ENCODE data around the gene INO80. TPM values are rescaled to one million over a fixed set of nuclear protein-coding genes. Genes with fewer than 3 reads are reported as not detected.
A peak's percentile ranks its signal among the peaks of the same experiment; 100 is the strongest.

INO80 gene
- total RNA-seq, 1 donor = 24.9 TPM

DNA sequence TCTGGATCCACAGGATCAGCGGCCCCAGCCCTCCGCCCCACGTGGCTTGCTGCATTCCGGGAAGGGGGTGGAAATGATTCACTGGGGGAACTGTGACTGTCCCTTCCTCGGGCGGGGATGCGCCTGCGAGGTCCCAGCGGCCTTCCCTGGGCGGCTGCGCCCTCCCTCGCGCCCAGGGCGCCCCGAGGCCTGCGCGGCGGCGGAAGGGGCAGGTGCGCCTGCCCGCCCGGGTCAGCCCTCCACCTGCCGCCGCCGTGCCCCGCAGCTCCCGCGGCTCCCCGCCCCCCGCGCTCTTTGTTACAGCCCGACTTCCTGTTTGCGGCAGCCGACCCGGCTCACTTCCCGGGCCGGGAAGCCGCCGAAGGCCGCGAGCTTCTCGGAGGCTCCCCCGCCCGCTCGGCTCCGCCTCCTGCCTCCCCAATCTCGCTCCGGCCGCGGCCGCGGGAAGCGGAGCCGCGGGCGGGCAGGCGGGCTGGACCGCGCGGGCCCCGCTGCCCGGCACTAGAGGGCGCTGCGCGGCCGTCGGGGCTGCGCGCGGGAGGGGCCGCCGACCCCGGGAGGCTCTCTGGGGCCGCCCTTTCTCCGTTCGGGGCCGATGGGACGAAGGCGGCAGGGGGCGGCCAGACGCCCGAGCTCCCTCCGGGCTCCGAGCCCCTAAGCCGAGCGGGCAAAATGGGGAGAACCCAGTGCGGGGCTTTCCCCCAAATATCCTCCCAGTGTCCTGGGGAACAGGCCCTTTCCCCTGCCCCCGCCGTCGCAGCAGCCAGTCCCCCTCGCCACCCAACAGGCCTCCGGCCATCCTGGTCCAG lies 174.3 kb downstream of the INO80 start:
- TF ChIP-seq, protein P1, sequence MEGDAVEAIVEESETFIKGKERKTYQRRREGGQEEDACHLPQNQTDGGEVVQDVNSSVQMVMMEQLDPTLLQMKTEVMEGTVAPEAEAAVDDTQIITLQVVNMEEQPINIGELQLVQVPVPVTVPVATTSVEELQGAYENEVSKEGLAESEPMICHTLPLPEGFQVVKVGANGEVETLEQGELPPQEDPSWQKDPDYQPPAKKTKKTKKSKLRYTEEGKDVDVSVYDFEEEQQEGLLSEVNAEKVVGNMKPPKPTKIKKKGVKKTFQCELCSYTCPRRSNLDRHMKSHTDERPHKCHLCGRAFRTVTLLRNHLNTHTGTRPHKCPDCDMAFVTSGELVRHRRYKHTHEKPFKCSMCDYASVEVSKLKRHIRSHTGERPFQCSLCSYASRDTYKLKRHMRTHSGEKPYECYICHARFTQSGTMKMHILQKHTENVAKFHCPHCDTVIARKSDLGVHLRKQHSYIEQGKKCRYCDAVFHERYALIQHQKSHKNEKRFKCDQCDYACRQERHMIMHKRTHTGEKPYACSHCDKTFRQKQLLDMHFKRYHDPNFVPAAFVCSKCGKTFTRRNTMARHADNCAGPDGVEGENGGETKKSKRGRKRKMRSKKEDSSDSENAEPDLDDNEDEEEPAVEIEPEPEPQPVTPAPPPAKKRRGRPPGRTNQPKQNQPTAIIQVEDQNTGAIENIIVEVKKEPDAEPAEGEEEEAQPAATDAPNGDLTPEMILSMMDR (IDR thresholded peaks at IDR 0.05; ENCODE audit: insufficient read depth, low read length) = peak; percentile 36
- peak; percentile 47 for DNase-seq (ENCODE audit: low read depth)
- H3K4me3 ChIP-seq (ENCODE audit: low read depth, low read length) = peak overlapping the region; percentile 63

DNA sequence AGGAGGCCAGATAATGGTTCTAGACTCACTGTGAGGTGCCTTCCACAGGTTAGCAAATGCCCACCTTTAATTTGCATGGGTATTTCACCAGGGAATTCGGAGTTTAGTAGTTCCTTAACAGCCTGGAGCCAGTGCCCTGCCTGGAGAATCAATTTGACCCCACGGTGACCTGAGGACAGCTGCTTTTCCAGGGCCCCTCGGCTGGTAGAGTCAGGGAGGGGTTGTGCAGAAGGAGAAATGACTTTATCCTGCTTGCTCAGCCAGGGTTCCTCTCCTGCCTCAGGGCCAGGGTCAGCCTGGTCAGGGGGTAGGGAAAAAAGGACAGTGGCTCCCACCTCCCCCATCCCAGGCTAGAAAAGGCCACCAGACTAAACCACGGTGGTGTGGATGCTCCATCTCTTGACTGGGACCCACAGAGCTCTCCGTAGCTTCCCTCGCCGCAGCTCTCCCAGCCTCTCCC lies 175.0 kb downstream of the INO80 start:
- peak overlapping the region; percentile 50 for H3K4me3 ChIP-seq (ENCODE audit: low read depth, low read length)
- no peak for DNase-seq (ENCODE audit: low read depth)
- TF ChIP-seq, protein P1 (IDR thresholded peaks at IDR 0.05; ENCODE audit: insufficient read depth, low read length) = no peak

GRCh38 chr15:40940296-40940801 lies 175.7 kb downstream of the INO80 start:
- DNase-seq (ENCODE audit: low read depth) = no peak
- no peak overlapping the region for H3K4me3 ChIP-seq (ENCODE audit: low read depth, low read length)
- TF ChIP-seq, protein P1 (IDR thresholded peaks at IDR 0.05; ENCODE audit: insufficient read depth, low read length) = no peak

DNA sequence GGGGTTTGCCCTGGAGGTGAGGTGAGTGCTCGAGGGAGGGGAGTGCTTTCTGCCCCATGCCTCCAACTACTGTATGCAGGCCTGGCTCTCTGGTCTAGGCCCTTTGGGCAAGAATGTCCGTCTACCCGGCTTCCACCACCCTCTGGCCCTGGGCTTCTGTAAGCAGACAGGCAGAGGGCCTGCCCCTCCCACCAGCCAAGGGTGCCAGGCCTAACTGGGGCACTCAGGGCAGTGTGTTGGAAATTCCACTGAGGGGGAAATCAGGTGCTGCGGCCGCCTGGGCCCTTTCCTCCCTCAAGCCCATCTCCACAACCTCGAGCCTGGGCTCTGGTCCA lies 177.6 kb downstream of the INO80 start:
- no peak overlapping the region for H3K4me3 ChIP-seq (ENCODE audit: low read depth, low read length)
- DNase-seq (ENCODE audit: low read depth) = no peak
- TF ChIP-seq, protein P1 (IDR thresholded peaks at IDR 0.05; ENCODE audit: insufficient read depth, low read length) = no peak

DNA sequence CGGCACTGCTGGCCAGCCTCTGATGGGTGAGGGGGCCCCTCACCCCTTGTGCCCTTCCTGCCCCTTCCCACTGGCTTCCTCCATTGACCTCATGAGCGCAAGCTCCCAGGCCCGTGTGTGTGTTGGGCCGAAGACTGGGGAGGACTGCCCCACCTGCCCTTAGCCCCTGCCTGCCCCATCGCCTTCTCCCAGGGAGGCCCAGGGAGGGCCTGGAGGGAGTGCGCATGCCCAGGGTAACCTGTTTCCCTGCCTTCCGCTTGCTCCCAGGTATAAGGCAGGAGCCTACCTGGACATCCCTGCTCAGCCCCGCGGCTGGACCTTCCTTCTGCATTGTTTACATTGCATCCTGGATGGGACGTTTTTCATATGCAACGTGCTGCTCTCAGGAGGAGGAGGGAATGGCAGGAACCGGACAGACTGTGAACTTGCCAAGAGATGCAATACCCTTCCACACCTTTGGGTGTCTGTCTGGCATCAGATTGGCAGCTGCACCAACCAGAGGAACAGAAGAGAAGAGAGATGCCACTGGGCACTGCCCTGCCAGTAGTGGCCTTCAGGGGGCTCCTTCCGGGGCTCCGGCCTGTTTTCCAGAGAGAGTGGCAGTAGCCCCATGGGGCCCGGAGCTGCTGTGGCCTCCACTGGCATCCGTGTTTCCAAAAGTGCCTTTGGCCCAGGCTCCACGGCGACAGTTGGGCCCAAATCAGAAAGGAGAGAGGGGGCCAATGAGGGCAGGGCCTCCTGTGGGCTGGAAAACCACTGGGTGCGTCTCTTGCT lies 178.1 kb downstream of the INO80 start:
- no peak overlapping the region for H3K4me3 ChIP-seq (ENCODE audit: low read depth, low read length)
- no peak for DNase-seq (ENCODE audit: low read depth)
- TF ChIP-seq, protein P1 (IDR thresholded peaks at IDR 0.05; ENCODE audit: insufficient read depth, low read length) = no peak

DNA sequence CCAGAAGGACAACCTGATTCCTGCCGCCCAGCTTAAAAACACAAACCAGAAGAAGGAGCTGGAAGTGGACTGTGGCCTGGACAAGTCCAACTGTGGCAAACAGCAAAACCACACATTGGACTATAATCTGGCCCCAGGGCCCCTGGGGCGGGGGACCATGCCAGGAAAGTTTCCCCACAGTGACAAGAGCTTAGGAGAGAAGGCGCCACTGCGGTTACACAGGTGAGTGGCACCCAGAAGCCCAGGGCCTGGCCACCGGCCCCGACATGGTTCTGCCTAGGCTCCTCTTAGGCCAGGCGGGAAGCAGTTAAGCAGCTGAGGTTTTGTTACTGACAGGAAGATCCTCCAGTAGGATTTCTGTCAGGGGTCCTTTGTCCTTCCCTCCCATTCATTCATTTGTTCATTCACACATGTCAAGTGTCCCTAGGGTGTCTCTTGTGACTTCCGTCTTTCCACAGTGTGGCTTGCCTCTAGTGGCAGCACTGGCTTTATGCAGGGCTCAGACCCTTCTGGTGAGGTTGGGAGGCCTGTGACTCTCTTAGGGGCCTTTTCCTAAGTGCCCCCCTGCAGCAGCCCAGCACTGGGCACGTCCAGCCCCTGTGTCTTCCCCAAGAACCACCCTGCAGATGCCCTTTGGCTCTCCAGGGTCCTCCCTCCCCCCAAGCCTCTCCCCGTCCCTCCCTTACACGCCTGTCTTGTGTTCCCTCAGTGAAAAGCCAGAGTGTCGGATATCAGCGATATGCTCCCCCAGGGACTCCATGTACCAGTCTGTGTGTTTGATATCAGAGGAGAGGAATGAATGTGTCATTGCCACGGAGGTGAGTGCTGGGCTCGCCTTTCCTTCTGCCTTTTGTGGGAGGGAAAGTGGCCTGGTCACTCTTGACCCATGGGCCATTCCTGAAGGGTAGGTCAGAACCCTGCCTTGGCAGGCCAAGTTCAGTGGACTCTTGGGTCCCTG lies 179.1 kb downstream of the INO80 start:
- DNase-seq (ENCODE audit: low read depth) = no peak
- no peak overlapping the region for H3K4me3 ChIP-seq (ENCODE audit: low read depth, low read length)
- TF ChIP-seq, protein P1 (IDR thresholded peaks at IDR 0.05; ENCODE audit: insufficient read depth, low read length) = no peak
